Left lung (tissue), 10 donors: ENCODE results near the gene LALBA. TPM values are rescaled to one million over a fixed set of nuclear protein-coding genes. Genes with fewer than 3 reads are reported as not detected.
"Not testable (repeated sequence)": the region's sequence is repeated elsewhere in the genome, so short reads cannot be mapped to it uniquely, and the experiment has no call there.

ENCODE experiments used
- ATAC-seq: fragments of 200-7000 bp; cut with Tn5 transposase; one replicate; pipeline ENCODE4 v1.9.1; 2020; ENCODE audit warnings: moderate library complexity
- DNase-seq, 4 donors: peaks; one replicate each; pipeline ENCODE4 v3.0.0-alpha.2; 2013 to 2020
- H3K27ac ChIP-seq, 2 donors: fragments of 200-600 bp; sonication (generic) in 1 of 2; one replicate each; pipeline versions ENCODE4 v1.5.0 to v1.8.0; 2020 to 2021
- H3K27me3 ChIP-seq, 2 donors: fragments of 200-600 bp; sonication (generic) in 1 of 2; one replicate each; pipeline versions ENCODE4 v1.5.0 to v1.8.0; 2020 to 2021
- H3K36me3 ChIP-seq, 2 donors: fragments of 200-600 bp; sonication (generic) in 1 of 2; one replicate each; pipeline versions ENCODE4 v1.5.0 to v1.8.0; 2020 to 2021
- H3K4me1 ChIP-seq, 2 donors: fragments of 200-600 bp; one replicate each; pipeline ENCODE4 v1.8.0; 2021
- H3K4me3 ChIP-seq, 2 donors: fragments of 200-600 bp; sonication (generic) in 1 of 2; one replicate each; pipeline versions ENCODE4 v1.5.0 to v1.8.0; 2020 to 2021; ENCODE audit warnings: mild to moderate bottlenecking in 1 of 2
- H3K9me3 ChIP-seq, 2 donors: fragments of 200-600 bp; sonication (generic) in 1 of 2; one replicate each; pipeline versions ENCODE4 v1.5.0 to v1.8.0; 2020 to 2021
- CTCF ChIP-seq, 2 donors: fragments of 200-600 bp; sonication (generic) in 1 of 2; IDR thresholded peaks; one replicate each; pipeline versions ENCODE4 v1.5.0 to v1.8.0; 2021; ENCODE audit warnings: antibody characterized with exemption in 2 of 2
- intact Hi-C, 2 donors: fragments of 100-400 bp; cut with DNase I; formaldehyde crosslinking; loops; one replicate each; pipeline versions ENCODE4 v1.11.2 to v1.14.2; 2022
- polyA plus RNA-seq, 6 donors: library from polyadenylated mRNA; unstranded; fragments of 120-200 nt; gene quantifications; one replicate each; pipeline ENCODE4 v1.2.1, GENCODE V29; 2013; ENCODE audit not compliant: insufficient read length in 6 of 6
- total RNA-seq, 2 donors: library from RNA; stranded (reverse); fragmentation: NEBNext Ultra II Directional; extraction: Animal tissue kit (Norgen Biotek cat#: 25700); gene quantifications; one replicate each; pipeline ENCODE4 v1.2.1, GENCODE V29; 2021
- donor health status: DM: no; HTN: yes; CAD: no.
- donor health status: DM: no; HTN: no; CAD: no.

The LALBA gene
- total and polyA plus RNA-seq, 8 donors, result not detected

- H3K27ac ChIP-seq, result no peak within 1 kb of the TSS
- intact Hi-C loops, result no loop called here
- no peak within 1 kb of the TSS for H3K4me3 ChIP-seq
- no peaks in the 10 kb centered on the region for H3K27me3 ChIP-seq
- DNase-seq (no peak), ATAC-seq (no peak)
- no peaks in the 10 kb centered on the region for H3K36me3 ChIP-seq
- TF ChIP-seq CTCF (IDR thresholded peaks at IDR 0.05), result no peak
- H3K4me1 ChIP-seq, result no peaks in the 10 kb centered on the region
- H3K9me3 ChIP-seq, result no peaks in the 10 kb centered on the region
Measured at GRCh38 chr12:48525332-48525731, 44.5 kb downstream of the LALBA start, which contains the start of gene OR8S1. OR8S1 (plus strand) TSS chr12:48525632; CDS start chr12:48525632, 0 bp downstream.

- H3K27ac ChIP-seq, ATAC-seq, H3K4me1 ChIP-seq, H3K4me3 ChIP-seq, H3K36me3 ChIP-seq, H3K9me3 ChIP-seq, H3K27me3 ChIP-seq, intact Hi-C loops: not testable (repeated sequence)
- peak in 1 of 4 donors; percentile 61 for DNase-seq
Measured at GRCh38 chr12:48520381-48520780, 49.5 kb downstream of the LALBA start.

Other genes starting within 250 kb of the LALBA start
- 10 to 100 TPM; 17.5 to 20.8 TPM for gene ZNF641, start 219.1 kb downstream of the LALBA start, total RNA-seq
- 10 to 100 TPM; 26.0 to 32.6 (median 29.4) TPM for gene ZNF641, start 219.1 kb downstream of the LALBA start, polyA plus RNA-seq
- gene ANP32D, start 97.5 kb downstream of the LALBA start, total RNA-seq, result not detected
- gene ANP32D, start 97.5 kb downstream of the LALBA start, polyA plus RNA-seq, result under 1 TPM in 4 of 6 donors, not detected in 2; 0.17 to 0.43 (median 0.29) TPM
- gene C12orf54, start 87.5 kb downstream of the LALBA start, total RNA-seq, result not detected
- 1 to 10 TPM in 2 of 6 donors, under 1 TPM in 4; 0.35 to 1.7 (median 0.81) TPM for gene C12orf54, start 87.5 kb downstream of the LALBA start, polyA plus RNA-seq
- gene OR8S1, start 44.4 kb downstream of the LALBA start, total RNA-seq, result not detected
- not detected for gene OR8S1, start 44.4 kb downstream of the LALBA start, polyA plus RNA-seq
- 10 to 100 TPM; 28.0 to 30.6 TPM for gene KANSL2, start 112.2 kb upstream of the LALBA start, total RNA-seq
- gene KANSL2, start 112.2 kb upstream of the LALBA start, polyA plus RNA-seq, result 10 to 100 TPM; 47.8 to 58.3 (median 52.2) TPM
- gene CCNT1, start 146.7 kb upstream of the LALBA start, total RNA-seq, result 10 to 100 TPM; 28.7 to 36.2 TPM
- gene CCNT1, start 146.7 kb upstream of the LALBA start, polyA plus RNA-seq, result 10 to 100 TPM; 30.7 to 34.2 (median 31.3) TPM
- gene ADCY6, start 219.0 kb upstream of the LALBA start, total RNA-seq, result 10 to 100 TPM; 33.0 to 54.0 TPM
- 10 to 100 TPM; 54.2 to 67.0 (median 60.0) TPM for gene ADCY6, start 219.0 kb upstream of the LALBA start, polyA plus RNA-seq
- 10 to 100 TPM; 26.4 to 42.5 TPM for gene CACNB3, start 248.4 kb upstream of the LALBA start, total RNA-seq
- gene CACNB3, start 248.4 kb upstream of the LALBA start, polyA plus RNA-seq, result 10 to 100 TPM; 33.0 to 40.4 (median 38.4) TPM